Fibroblast of the conjunctiva (primary cell): Measurements from ENCODE around the gene SNX7.

Experiments used
- DNase-seq: peaks from one replicate; pipeline ENCODE4 v3.0.0-alpha.2; 2010; ENCODE audit warnings: low read depth

SNX7 gene, protein sequence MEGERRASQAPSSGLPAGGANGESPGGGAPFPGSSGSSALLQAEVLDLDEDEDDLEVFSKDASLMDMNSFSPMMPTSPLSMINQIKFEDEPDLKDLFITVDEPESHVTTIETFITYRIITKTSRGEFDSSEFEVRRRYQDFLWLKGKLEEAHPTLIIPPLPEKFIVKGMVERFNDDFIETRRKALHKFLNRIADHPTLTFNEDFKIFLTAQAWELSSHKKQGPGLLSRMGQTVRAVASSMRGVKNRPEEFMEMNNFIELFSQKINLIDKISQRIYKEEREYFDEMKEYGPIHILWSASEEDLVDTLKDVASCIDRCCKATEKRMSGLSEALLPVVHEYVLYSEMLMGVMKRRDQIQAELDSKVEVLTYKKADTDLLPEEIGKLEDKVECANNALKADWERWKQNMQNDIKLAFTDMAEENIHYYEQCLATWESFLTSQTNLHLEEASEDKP

DNA sequence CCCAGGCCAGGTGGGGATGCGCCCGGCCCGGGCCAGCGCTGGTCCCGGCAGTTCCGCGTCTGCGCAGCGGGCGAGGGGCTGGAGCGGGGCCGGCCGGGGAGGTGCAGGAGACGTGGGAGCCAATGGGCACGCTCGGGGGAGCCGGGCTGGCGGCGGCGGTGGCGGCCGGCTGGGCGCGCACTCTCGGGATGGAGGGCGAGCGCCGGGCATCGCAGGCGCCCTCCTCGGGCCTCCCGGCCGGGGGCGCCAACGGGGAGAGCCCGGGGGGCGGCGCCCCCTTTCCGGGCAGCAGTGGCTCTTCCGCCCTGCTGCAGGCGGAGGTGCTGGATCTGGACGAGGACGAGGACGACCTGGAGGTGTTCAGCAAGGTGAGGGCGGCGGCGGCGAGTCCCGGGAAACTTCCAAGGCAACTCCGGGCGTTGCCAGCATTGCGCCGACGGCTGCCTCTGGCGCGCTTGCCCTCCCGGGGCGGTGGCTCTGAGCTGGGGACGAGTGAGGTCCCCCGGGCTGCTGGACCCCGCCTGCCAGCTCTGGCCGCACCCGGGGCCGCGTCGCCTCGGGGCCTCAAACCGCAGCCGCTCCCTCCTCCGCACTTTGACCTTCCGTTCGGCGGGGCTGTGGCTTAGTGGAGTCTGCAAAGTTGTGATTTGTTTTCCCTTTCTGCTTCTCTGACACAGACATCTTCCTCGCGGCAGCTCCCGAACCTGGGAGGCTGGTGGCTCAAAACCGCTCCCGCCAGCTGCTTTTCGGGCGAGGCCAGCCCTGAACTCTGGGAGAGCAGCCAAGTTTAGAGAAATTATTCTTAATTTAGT is at the start of gene SNX7:
SNX7 (plus strand) TSS at position 178 of the 812 bp plus-strand sequence; CDS start at position 189, 11 bp downstream.
- DNase-seq: peak; percentile 42

DNA sequence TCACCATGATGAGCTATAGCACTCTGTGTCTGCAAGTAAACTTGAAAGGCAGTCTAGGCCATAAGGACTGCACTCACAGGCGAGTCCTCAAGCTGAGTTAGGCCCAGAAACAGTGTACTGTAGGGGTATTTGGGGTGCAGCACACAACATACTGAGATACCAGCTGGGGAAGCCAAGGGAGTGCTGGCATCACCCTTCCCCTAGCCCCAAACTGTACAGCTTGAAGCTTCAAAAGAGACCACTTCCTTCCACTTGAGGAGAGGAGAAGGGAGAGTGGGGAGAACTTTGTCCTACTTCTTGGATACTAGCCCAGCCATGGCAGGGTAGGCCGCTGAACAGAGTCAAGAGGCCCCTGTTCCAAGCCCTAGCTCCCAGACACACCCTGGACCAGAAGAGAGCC is 24.2 kb upstream of the SNX7 start:
- no peak for DNase-seq

- no peak for DNase-seq
These were observed 23.3 kb upstream of the SNX7 start for GRCh38 chr1:98638185-98638584.

GRCh38 chr1:98644510-98644909 is 17.0 kb upstream of the SNX7 start:
- DNase-seq: no peak

DNA sequence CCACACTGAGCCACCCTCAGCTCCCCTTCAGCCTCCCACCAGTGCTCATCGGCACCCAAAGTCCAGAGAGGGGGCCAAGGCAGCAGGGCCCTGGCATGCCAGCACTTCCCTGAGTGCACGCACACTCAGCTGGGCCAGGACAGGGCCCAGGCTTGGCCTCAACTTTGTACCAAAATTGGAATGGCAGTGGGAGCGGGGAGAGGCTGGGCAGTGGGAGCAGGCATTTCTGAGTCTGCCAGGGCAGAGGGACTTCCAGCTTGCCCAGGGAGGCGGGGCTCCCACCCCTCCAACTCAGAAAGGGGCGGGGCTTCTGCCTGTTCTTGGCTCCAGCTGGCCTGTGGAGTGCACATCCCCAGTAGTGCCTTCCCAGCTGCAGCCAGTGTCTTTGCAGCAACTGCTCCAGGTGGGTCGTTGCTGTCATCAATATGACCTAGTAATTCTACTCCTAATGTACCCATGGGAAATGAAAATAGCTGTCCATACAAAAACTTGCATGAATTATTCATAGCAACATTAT is 10.3 kb upstream of the SNX7 start:
- DNase-seq: no peak

DNA sequence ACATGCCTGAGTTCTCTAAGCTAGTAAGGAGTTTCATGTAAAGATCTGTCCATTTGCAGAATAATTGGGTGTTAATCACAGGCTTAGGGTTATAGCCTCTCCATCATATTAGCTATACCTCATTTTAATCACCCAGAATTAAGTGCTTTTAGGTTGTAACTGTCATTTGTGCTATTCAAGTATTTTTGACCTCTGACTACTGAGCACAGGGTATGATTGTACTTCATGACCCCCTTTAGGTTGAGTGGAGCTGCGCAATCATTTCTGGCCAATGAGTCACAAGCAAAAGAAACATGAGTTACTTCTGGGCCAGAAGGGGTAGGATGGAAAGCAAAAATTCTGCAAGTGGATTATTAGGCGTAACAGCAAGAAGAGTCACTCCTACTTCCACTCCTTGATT is 8.4 kb upstream of the SNX7 start:
- no peak for DNase-seq

- DNase-seq: no peak
These were observed 1.6 kb upstream of the SNX7 start for GRCh38 chr1:98659879-98660278.

DNA sequence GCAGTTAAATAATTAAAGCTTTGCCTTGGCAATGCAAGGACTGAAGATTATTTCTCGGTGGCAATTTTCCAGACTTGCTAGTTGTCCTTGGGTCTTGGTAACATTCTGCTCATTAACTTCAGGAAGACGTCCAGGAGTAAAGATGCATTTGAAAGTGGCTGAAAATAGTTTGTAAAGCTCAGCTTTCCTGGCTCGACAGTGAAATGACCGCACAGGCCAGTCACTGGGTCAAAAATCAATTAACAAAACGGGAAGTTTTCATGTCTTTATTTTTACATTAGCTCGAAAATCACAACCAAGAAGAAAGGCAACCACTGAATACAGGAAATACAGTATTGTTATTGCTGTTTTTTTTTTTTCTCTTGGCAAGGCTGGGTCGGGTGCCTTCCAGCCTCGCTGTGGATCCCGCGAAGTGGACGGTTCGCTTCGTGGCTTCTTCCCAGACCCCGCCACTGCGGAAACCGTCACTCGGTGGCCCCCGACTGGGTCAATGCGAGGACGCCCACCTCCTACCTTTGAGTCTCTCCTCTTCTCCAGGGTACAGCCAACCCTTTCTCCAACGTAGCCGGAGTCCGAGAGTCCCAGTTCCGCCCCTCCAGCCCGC is 479 bp upstream of the SNX7 start:
- no peak for DNase-seq

GRCh38 chr1:98662356-98662670 is 792 bp downstream of the SNX7 start:
- DNase-seq: no peak

GRCh38 chr1:98668733-98669132 is 7.2 kb downstream of the SNX7 start:
- DNase-seq: no peak

DNA sequence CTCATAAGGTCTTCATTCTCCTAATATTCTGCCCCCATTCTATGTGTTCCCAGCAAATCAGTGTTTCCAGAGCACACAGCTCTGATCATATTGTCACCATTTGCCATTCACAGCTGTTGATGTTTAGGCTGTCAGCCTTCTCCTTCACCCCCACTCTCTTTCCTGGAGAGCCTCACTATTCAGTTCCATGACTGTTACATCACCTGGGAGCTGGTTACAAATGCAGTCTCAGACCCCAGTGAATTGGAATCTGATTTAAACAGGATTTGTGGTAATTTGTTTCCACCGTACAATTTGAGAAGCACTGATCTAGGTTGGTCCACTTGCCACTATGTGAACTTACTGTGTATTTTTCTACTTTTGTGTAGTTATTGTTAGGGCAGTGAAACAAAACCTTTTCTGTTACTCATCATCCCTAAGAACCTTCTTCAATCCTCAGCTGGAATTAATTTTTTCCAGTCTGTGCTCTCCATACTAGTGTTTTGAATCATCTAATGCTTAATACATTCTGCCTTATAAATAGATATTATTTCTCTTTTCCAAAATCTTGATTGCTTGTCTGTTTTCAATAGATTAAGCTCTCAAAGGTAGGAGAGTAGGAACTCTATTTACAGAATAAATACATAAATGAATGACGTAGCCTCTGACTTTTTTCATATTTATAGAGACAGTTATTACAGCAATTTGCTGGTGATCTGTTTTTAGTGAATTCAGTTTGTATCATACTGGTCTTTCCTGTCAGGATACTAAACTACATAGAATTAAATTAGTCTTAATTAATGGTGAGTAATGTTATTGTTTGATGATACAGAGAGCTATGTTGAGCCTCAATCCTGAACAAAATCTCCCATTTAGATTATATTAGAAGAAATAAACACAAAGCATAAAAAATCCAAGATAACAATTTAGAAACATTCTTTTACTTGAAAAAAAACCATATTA is 8.1 kb downstream of the SNX7 start:
- DNase-seq: peak; percentile 27

DNA sequence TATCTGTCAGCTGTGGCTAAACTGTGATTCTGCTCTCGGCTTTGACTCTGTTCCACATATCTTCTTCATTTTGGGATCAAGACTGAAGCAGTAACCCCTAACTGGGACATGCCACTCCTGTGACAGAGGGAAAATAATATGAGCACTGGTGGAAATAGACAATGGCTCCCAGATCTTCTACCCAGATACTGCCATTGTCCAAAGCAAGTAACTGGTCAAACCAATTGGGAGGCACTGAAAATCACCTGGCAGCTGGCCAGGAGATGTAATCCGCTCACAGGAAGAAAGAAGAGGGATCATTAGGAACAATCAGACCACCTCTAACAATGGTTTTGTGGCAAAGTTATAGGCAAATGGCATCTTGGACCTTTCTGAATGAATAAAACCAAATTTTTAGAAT is 10.7 kb downstream of the SNX7 start:
- DNase-seq: no peak

DNA sequence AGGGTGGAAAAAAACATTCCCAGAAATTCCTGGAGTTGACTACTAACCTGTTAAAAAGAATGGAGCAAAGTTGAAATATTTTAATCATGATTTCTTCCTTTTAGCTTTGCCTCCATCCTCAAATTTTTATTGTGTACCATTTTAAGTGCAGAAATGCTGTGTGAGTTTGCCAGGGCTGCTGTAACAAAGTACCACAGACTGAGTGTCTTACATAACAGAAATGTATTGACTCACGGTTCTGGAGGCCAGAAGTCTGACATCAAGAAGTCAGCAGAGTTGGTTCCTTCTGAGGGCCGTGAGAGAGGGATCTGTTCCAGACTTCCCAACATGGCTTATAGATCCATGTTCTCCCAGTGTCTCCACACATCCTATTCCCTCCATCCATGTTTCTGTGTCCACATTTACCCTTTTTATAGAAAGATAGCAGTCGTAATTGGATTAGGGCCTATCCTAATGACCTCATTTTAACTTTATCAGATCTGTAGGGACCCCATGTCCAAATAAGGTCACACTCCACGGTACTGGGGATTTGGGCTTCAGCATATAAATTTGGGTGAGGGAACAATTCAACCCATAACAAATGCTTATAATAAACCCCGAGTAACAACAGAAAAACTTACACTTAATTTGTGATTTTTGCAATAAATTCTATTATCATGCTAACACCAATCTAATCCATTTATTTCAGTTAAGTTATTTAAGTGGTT is 12.7 kb downstream of the SNX7 start:
- DNase-seq: no peak

GRCh38 chr1:98675282-98675681 is 13.8 kb downstream of the SNX7 start:
- no peak for DNase-seq

- DNase-seq: peak; percentile 32
These were observed 15.8 kb downstream of the SNX7 start for GRCh38 chr1:98677288-98677687.

- no peak for DNase-seq
These were observed 20.3 kb downstream of the SNX7 start for GRCh38 chr1:98681812-98682211.

DNA sequence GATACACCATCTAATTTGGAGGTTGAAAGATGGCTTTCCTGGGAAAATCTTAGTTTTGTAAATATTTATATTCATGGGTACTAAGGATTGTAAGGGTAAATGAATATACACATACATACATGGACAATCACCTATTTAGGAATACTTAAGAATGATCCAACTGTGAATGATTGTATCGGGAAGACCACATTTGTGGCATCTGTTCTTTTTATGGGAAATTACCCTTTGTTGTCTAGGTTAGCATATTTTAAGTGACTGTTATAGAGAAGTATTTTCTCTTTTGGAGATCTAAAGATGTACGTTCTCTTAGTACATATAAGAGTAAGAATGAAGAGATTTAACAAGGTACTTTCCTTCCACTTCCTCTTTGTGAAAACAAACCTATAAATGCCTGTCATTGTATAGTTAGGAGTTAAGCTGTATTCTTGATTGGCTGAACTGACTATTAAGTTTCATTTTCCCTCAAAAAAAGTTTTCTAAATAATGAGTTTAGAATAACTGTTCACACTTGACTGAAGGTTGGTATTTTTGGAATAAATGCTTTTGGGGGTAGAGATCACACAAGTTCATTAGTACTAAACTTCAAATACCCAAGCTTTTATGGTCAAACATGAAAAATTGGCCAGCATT is 26.7 kb downstream of the SNX7 start:
- DNase-seq: no peak

DNA sequence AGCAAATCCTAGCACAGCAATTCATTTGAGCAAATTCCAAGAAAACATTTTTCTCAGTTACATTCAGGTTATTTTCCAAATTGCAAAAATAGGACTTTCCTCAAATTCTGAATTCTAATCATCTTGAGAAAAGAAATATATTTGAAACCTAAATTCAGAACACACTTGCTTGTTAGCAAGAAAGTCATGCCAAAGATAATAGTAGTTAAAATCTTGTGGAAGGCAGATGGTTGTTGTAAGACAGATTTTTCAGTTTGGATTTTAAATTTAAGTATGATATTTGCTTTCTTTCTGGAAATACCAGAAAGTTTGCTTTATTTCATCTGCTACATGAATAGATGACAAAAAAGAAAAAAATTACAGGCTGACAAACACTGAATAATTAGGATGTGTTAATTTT is 29.1 kb downstream of the SNX7 start:
- DNase-seq: no peak

- no peak for DNase-seq
These were observed 31.0 kb downstream of the SNX7 start for GRCh38 chr1:98692482-98692881.

DNA sequence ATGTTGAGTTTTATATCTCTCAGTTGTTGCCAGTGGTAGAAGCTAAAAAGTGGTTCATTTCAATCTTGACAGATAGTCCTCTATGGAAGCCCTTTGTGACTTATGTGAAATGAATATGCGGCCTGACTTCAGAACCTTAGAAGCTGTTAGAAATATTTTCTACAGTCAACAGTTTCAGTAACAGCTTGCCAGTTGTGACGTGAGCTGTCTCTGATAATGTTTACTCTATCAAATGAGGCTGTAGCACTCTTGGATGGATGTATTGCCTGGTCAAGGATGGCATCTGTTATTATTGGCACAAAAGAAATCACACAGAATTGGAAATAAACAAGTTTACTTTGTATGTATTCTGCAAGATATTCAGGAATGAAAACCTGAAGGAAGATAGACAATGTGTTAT is 31.9 kb downstream of the SNX7 start:
- DNase-seq: no peak

GRCh38 chr1:98696077-98696476 is 34.6 kb downstream of the SNX7 start:
- DNase-seq: no peak
